ENCODE measurements around the gene PPIA.
A peak's percentile ranks its signal among the peaks of the same experiment; 100 is the strongest.
"Not testable (repeated sequence)": the region's sequence is repeated elsewhere in the genome, so short reads cannot be mapped to it uniquely, and the experiment has no call there.

Gene PPIA

GRCh38 chr7:44843440-44843839, 47.0 kb downstream of the PPIA start:
- not testable (repeated sequence) for DNase-seq

- no peak for DNase-seq
Observed at GRCh38 chr7:44845451-44845850, 49.0 kb downstream of the PPIA start.

GRCh38 chr7:44846390-44846789, 49.9 kb downstream of the PPIA start:
- DNase-seq, result not testable (repeated sequence)

GRCh38 chr7:44846816-44847508, 50.5 kb downstream of the PPIA start:
- DNase-seq, result no peak

- DNase-seq, result peak; percentile 82
Observed at GRCh38 chr7:44847509-44847919, 51.0 kb downstream of the PPIA start.

- peak; percentile 100 for DNase-seq
Observed at GRCh38 chr7:44847920-44848634, 51.6 kb downstream of the PPIA start, which contains the start of gene H2AZ2. TSS of gene H2AZ2 (minus strand) at chr7:44848087. CDS start at chr7:44847971, 116 bp downstream.

- DNase-seq, result no peak
Observed at GRCh38 chr7:44849259-44849884, 52.9 kb downstream of the PPIA start.

- DNase-seq, result no peak
Observed at GRCh38 chr7:44849885-44850544, 53.5 kb downstream of the PPIA start.

GRCh38 chr7:44852590-44852989, 56.1 kb downstream of the PPIA start:
- no peak for DNase-seq
